GM21515 (cell line): ENCODE data around the gene DCUN1D4.

ENCODE experiments used
- ATAC-seq: cut with Tn5 transposase; IDR thresholded peaks from one replicate; pipeline ENCODE4 v1.9.1; 2021; ENCODE audit not compliant: unreplicated experiment

DCUN1D4 gene

DNA sequence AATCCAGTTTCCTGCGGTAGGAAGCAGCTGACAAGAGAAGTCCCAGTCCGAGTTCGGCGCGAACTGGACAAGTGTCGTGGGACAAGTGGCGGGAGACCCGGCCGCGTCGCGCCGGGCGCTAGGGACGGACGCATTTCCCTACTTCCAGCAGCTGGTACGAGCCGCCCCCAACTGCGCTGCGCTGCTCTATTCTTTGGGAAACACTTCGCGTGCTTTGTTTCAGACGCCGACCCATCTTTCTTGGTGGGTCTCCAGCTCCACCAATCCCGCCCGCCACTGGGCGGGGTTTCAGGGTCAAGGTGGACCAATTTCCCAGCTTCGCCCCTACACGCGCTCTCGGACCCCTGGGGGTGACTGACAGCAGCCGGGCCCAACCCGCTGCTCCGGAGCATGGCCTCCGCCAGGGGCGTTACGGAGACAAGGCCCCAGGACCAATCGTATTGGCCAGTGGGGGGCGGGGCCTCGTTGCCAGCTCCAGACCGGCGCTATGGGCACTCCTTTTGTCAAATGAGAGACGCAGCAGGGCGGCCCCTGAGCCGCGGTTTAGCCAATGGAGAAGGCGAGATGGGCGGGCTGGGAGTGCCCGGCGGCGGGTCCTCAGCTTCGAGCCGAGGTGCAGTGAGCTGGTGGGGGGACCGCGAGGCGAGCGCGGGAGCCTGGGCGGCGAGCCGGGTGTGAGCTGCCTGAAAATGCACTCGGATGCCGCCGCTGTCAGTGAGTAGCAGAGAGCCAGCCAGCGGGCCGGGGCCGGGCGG lies at the start of gene DCUN1D4:
Gene DCUN1D4 (plus strand): TSS at position 600 of the 755 bp plus-strand sequence. CDS start 90 bp downstream, at position 690.
- peak; percentile 94 for ATAC-seq

- ATAC-seq, result no peak
Measured at GRCh38 chr4:51820443-51821234, 22.3 kb upstream of the DCUN1D4 start.

GRCh38 chr4:51825341-51825740 lies 17.6 kb upstream of the DCUN1D4 start:
- ATAC-seq, result no peak

DNA sequence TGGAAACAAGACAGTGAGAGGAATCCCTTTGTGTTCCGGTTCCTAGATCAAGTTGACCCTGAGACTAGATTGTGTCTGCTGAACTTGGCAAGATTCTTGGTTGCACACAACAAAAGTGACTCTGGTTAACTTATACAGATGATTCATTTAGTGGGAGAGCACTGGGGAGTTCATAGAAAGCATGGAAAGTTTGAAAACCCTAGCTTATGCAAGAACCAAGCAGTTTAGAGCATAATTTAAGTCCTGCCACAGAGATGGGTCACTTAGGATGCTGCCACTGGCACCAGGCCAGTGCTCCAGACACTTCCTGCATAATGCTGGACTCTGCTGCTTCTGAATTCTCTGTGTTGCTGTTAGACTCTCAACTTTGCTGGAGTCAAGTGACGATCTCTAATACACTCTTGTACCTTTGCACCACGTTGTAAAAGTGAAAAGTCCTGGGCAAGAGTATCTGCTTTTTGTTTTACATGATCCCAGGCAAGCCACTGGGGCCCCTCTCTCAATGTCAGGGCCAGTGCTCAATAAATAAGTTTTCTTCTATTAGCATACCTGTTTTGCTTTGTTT lies 12.7 kb upstream of the DCUN1D4 start:
- no peak for ATAC-seq

- no peak for ATAC-seq
Measured at GRCh38 chr4:51831133-51831532, 11.8 kb upstream of the DCUN1D4 start.

GRCh38 chr4:51833236-51833635 lies 9.7 kb upstream of the DCUN1D4 start:
- no peak for ATAC-seq

DNA sequence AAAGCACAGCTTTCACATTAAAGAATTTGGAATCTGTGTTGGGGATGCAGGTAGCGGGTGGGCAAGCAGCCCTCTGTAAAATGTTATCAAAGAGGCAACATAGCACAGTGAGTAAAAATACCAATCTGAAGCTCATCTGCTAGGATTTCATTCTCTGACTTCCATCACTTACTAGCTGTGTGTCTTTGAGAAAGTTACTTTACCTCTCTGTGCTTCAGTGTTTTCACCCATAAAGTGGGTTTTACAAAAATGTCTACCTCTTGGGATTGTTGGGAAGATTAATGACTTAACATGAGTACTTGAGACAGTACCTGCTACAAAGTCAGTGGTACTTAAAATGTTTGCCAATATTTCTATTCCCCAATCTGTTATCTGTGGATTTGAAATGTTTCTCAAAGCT lies 7.9 kb upstream of the DCUN1D4 start:
- no peak for ATAC-seq

- ATAC-seq, result no peak
Measured at GRCh38 chr4:51835855-51836254, 7.1 kb upstream of the DCUN1D4 start.

DNA sequence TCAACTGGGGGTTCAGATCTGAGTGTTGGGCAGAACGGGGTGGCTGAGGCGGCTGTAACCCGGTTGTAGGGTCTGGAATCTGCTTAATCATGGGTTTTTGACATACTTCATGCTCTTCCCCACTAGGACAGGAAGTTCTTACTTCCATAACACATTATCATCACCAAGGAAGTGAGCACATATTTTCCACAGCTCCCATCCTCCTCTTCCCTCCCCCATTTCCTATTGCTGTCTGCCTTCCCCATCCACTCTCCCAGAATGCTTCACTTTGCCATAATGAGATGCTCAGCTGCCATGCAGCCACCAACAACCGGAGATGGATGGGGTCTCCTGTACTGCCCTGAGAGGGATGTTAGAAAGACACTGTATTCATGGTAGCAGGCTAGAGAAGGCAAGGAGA lies 6.4 kb upstream of the DCUN1D4 start:
- no peak for ATAC-seq

GRCh38 chr4:51840781-51841180 lies 2.2 kb upstream of the DCUN1D4 start:
- no peak for ATAC-seq

DNA sequence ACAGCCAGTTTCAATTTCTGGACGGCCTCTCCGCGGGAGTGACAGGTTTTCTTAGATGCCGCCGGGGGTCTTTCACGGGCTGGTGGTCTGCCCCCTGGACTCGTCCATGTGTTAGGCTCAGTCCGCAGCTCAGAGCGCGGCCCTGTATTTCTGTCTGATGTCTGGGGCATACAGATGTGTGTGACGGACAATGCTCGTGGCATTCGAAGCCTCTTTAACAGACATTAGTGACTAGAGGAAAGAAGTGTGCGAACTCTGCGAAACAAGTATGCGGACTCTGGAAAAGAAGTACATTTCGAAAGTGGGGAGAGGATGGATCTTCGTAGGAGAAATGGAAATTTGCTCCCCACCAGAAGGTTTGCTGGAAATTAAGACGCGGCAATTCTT lies 793 bp upstream of the DCUN1D4 start:
- ATAC-seq, result no peak

DNA sequence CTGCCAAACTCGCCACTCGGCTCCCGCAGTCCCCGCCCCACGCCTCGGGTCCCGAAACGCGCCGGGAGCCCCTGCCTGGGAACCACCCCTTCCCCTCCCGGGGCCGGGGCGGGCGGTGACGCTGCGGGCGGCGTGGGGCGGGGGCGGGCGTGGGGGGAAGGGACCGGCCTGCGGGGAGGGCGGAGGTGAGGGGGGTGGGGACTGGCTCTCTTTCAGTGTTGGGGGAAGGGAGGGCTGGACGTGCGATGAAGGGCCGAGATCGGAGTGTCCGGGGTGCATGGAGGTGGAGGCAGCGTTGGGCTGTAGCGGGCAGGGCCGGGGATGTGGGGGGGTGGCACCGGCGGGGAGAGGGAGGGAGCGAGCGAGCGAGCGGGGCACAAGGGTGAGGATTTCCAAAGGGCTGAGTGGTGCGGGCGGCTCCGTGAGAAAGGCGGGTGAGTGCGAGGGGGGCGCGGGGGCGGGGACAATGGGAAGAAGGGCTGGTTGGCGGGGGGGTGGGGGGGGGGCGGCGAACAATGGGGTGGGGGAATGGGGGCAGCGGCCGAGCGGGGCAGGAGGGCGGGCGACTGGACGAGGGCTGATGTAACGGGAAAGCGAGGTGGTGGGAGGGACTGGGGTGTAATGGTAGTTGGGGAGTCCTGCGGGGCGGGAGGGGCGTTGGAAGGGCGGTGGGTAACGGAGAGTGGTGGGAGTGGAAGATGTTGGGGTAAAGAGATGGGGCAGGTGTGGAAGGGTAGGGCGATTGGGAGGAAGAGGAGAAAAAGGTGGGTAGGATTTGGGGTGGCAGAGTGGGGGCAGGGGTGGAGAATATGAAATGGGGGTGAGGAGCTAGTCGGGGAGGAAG lies 578 bp downstream of the DCUN1D4 start:
- ATAC-seq, result peak; percentile 27

GRCh38 chr4:51844153-51845054 lies 1.5 kb downstream of the DCUN1D4 start:
- peak; percentile 46 for ATAC-seq

DNA sequence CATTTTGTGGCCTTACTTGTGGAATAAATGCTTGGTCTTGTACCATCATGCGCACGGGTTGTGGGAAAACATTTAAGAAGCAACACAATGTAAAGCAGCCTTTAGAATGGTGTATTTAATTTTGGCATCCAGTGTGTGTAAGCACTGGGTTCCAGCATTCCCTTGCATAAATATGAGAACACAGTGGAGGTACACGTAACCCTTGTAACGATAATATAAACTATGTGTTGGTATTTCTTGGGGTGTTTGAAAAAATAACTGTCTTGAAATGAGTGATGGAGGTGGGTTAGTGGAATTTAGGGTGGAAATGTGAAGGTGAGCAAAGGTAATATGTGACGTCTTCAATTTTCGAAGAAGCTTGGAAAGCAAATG lies 2.1 kb downstream of the DCUN1D4 start:
- no peak for ATAC-seq

- no peak for ATAC-seq
Measured at GRCh38 chr4:51845711-51846110, 2.8 kb downstream of the DCUN1D4 start.

- no peak for ATAC-seq
Measured at GRCh38 chr4:51849430-51849829, 6.5 kb downstream of the DCUN1D4 start.

- no peak for ATAC-seq
Measured at GRCh38 chr4:51850294-51850693, 7.3 kb downstream of the DCUN1D4 start.

- ATAC-seq, result no peak
Measured at GRCh38 chr4:51851090-51851936, 8.4 kb downstream of the DCUN1D4 start.

GRCh38 chr4:51851937-51852290 lies 9.0 kb downstream of the DCUN1D4 start:
- ATAC-seq, result no peak
